ENCODE data around the gene DCC. TPM values are rescaled to one million over a fixed set of nuclear protein-coding genes. Genes with fewer than 3 reads are reported as not detected.

DCC gene
- total RNA-seq, 1 experiment from 2014 or later: not detected

DNA sequence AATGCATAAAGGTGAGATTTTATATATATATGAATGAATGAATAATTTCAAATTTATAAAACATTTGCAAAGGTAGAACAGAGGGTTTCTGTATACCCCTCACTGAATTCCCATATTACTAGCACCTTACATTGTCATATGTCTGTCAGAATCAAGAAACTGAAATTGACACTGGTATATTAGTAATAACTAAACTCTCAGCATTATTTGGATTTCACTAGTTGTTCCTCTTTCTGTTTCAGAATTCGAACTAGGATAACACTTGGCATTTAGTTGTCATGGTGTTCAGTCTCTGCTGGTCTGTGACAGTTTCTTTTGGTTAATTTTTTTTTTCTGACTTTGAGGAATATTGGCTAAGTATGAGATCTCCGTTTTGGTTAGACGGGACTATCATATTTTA lies 275.9 kb downstream of the DCC start:
- H2AFZ ChIP-seq (ENCODE audit: low read length): no peak overlapping the region
- H3K27me3 ChIP-seq (ENCODE audit: low read length): no peaks in the 10 kb centered on the region
- H3K27ac ChIP-seq (ENCODE audit: low read length): no peak overlapping the region
- H3K4me2 ChIP-seq (ENCODE audit: low read depth, low read length, poor library complexity, severe bottlenecking): no peak overlapping the region
- no peaks in the 10 kb centered on the region for H3K79me2 ChIP-seq (ENCODE audit: low read length)
- H3K9me3 ChIP-seq (ENCODE audit: low read length): peaks cover 15% of the 10 kb centered on the region
- H3K4me1 ChIP-seq (ENCODE audit: low read length): no peaks in the 10 kb centered on the region
- no peaks in the 10 kb centered on the region for H3K9me2 ChIP-seq (replicated peaks; ENCODE audit: insufficient read depth, low read length)
- no peaks in the 10 kb centered on the region; the same call in 1 of the 2 replicates for H3K36me3 ChIP-seq (ENCODE audit: insufficient read depth, low read length)
- DNase-seq: no peak
- no peak overlapping the region for H3K9ac ChIP-seq (ENCODE audit: low read length)
- H4K20me1 ChIP-seq (ENCODE audit: insufficient read depth, low read depth, low read length): no peaks in the 10 kb centered on the region
- no peak overlapping the region for H3K4me3 ChIP-seq (ENCODE audit: low read length)

DNA sequence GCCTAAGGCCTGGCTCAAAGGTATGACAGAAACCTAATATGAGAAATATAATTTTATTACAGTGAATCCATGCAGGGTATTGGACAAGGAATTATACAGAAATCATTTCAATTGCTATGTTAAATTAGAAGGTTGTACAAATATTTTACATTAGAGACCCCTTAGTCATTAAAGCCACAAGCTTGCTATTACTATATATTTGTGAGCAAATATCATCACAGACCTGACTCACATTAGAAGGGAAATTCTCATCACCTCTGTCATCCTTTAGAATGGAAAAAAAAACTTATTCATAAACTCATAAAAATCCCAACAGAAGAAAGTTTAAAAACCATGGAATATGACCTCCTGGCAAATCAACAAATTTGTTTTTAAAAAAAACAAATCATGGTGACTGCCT lies 277.9 kb downstream of the DCC start:
- Histone ChIP-seq H2AFZ (ENCODE audit: low read length) (no peak overlapping the region), H4K20me1 (ENCODE audit: insufficient read depth, low read depth, low read length) (no peaks in the 10 kb centered on the region), H3K4me2 (ENCODE audit: low read depth, low read length, poor library complexity, severe bottlenecking) (no peak overlapping the region), H3K79me2 (ENCODE audit: low read length) (no peaks in the 10 kb centered on the region), H3K9ac (ENCODE audit: low read length) (no peak overlapping the region), H3K9me2 (replicated peaks; ENCODE audit: insufficient read depth, low read length) (no peaks in the 10 kb centered on the region), H3K27ac (ENCODE audit: low read length) (no peak overlapping the region), H3K36me3 (ENCODE audit: insufficient read depth, low read length) (no peaks in the 10 kb centered on the region; the same call in 1 of the 2 replicates), H3K4me1 (ENCODE audit: low read length) (no peaks in the 10 kb centered on the region), H3K27me3 (ENCODE audit: low read length) (no peaks in the 10 kb centered on the region), H3K4me3 (ENCODE audit: low read length) (no peak overlapping the region), H3K9me3 (ENCODE audit: low read length) (peaks cover 15% of the 10 kb centered on the region)
- no peak for DNase-seq

DNA sequence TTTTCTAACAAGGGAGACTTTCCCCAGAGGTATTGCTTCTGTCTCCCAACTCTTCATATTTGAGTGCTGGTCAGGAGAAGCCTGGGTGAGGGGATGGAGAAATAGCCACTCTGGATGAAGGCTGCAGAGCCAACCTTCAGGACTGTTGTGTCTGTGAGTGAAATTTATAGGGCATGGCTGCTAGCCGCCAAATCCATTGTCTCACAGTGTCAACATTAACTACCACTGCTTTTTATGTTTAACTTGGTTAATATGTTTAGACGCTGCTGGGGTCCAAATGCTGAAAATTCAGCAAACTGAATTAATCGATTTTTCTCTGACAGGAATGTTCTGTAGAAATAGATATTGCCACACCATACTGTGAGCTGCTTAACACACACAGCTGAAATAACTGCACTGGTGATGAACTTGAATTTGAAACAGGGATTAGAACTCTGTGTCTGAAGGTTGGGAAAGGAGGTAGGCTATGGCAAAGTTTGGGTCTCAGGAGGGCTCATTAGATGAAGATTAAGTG lies 281.0 kb downstream of the DCC start:
- Histone ChIP-seq H3K36me3 (ENCODE audit: insufficient read depth, low read length) (no peaks in the 10 kb centered on the region; the same call in 1 of the 2 replicates), H3K4me1 (ENCODE audit: low read length) (no peaks in the 10 kb centered on the region), H4K20me1 (ENCODE audit: insufficient read depth, low read depth, low read length) (no peaks in the 10 kb centered on the region), H3K79me2 (ENCODE audit: low read length) (no peaks in the 10 kb centered on the region), H3K27me3 (ENCODE audit: low read length) (no peaks in the 10 kb centered on the region), H3K27ac (ENCODE audit: low read length) (no peak overlapping the region), H3K4me2 (ENCODE audit: low read depth, low read length, poor library complexity, severe bottlenecking) (no peak overlapping the region), H3K9me2 (replicated peaks; ENCODE audit: insufficient read depth, low read length) (no peaks in the 10 kb centered on the region), H3K9me3 (ENCODE audit: low read length) (peaks cover 13% of the 10 kb centered on the region), H3K9ac (ENCODE audit: low read length) (no peak overlapping the region), H2AFZ (ENCODE audit: low read length) (no peak overlapping the region), H3K4me3 (ENCODE audit: low read length) (no peak overlapping the region)
- no peak for DNase-seq

- Histone ChIP-seq H3K27me3 (ENCODE audit: low read length) (no peaks in the 10 kb centered on the region), H3K9ac (ENCODE audit: low read length) (no peak overlapping the region), H3K4me3 (ENCODE audit: low read length) (no peak overlapping the region), H3K4me1 (ENCODE audit: low read length) (no peaks in the 10 kb centered on the region), H3K79me2 (ENCODE audit: low read length) (no peaks in the 10 kb centered on the region), H3K9me3 (ENCODE audit: low read length) (peaks cover 23% of the 10 kb centered on the region), H3K4me2 (ENCODE audit: low read depth, low read length, poor library complexity, severe bottlenecking) (no peak overlapping the region), H4K20me1 (ENCODE audit: insufficient read depth, low read depth, low read length) (no peaks in the 10 kb centered on the region), H3K27ac (ENCODE audit: low read length) (no peak overlapping the region), H3K9me2 (replicated peaks; ENCODE audit: insufficient read depth, low read length) (no peaks in the 10 kb centered on the region), H3K36me3 (ENCODE audit: insufficient read depth, low read length) (no peaks in the 10 kb centered on the region; the same call in 1 of the 2 replicates), H2AFZ (ENCODE audit: low read length) (no peak overlapping the region)
- DNase-seq: no peak
Measured at GRCh38 chr18:52624702-52625101, 284.7 kb downstream of the DCC start.

DNA sequence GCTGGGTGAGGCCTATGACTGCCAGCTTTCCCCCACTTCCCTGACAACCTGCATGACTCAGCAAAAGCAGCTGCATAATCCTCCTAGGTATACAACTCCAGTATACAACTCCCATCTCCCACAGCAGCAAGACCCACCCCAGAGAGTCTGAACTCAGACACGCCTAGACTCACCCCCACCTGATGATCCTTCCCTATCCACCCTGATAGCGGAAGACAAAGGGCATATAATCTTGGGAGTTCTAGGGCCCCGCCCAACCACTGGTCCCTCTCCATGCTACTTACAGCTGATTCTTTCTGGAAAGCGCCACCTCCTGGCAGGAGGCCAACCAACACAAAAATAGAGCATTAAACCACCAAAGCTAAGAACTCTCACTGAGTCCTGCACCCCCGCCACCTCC lies 296.5 kb downstream of the DCC start:
- H4K20me1 ChIP-seq (ENCODE audit: insufficient read depth, low read depth, low read length): no peaks in the 10 kb centered on the region
- DNase-seq: peak; percentile 42
- H3K4me1 ChIP-seq (ENCODE audit: low read length): no peaks in the 10 kb centered on the region
- no peaks in the 10 kb centered on the region for H3K9me2 ChIP-seq (replicated peaks; ENCODE audit: insufficient read depth, low read length)
- no peak overlapping the region for H3K4me3 ChIP-seq (ENCODE audit: low read length)
- H3K9ac ChIP-seq (ENCODE audit: low read length): no peak overlapping the region
- no peak overlapping the region for H2AFZ ChIP-seq (ENCODE audit: low read length)
- no peaks in the 10 kb centered on the region for H3K36me3 ChIP-seq (ENCODE audit: insufficient read depth, low read length)
- peaks cover 8% of the 10 kb centered on the region; the same call in 1 of the 2 replicates for H3K9me3 ChIP-seq (ENCODE audit: low read length)
- H3K4me2 ChIP-seq (ENCODE audit: low read depth, low read length, poor library complexity, severe bottlenecking): no peak overlapping the region
- no peak overlapping the region for H3K27ac ChIP-seq (ENCODE audit: low read length)
- no peaks in the 10 kb centered on the region for H3K79me2 ChIP-seq (ENCODE audit: low read length)
- H3K27me3 ChIP-seq (ENCODE audit: low read length): no peaks in the 10 kb centered on the region

- H3K9me2 ChIP-seq (replicated peaks; ENCODE audit: insufficient read depth, low read length): no peaks in the 10 kb centered on the region
- H3K4me2 ChIP-seq (ENCODE audit: low read depth, low read length, poor library complexity, severe bottlenecking): no peak overlapping the region
- no peaks in the 10 kb centered on the region for H3K79me2 ChIP-seq (ENCODE audit: low read length)
- H3K36me3 ChIP-seq (ENCODE audit: insufficient read depth, low read length): no peaks in the 10 kb centered on the region
- no peaks in the 10 kb centered on the region for H4K20me1 ChIP-seq (ENCODE audit: insufficient read depth, low read depth, low read length)
- no peak overlapping the region for H3K9ac ChIP-seq (ENCODE audit: low read length)
- no peak overlapping the region for H3K27ac ChIP-seq (ENCODE audit: low read length)
- no peak for DNase-seq
- peaks cover 14% of the 10 kb centered on the region; the same call in 1 of the 2 replicates for H3K9me3 ChIP-seq (ENCODE audit: low read length)
- no peaks in the 10 kb centered on the region for H3K27me3 ChIP-seq (ENCODE audit: low read length)
- H3K4me3 ChIP-seq (ENCODE audit: low read length): no peak overlapping the region
- H2AFZ ChIP-seq (ENCODE audit: low read length): no peak overlapping the region
- H3K4me1 ChIP-seq (ENCODE audit: low read length): no peaks in the 10 kb centered on the region
Measured at GRCh38 chr18:52648201-52648600, 308.2 kb downstream of the DCC start.

DNA sequence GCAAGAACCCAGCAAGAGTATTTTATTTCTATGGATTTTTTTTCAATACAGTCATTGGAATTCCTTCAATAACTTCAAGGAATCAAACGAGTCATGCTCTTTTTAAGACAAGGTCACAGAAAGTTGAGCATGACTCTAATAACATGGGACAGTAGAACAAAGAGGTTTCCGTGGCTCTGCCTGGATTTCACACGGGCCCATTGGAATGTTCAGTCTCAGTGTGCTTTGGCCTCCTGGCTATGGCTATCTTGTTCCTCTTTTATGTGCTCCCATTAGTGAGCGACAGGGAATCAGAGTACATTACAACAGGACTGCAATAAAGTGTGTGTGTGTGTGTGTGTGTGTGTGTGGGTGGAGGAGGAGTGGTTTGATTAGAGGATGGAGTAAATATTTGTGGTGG lies 312.4 kb downstream of the DCC start:
- H3K27ac ChIP-seq (ENCODE audit: low read length): no peak overlapping the region
- H3K4me1 ChIP-seq (ENCODE audit: low read length): no peaks in the 10 kb centered on the region
- peaks cover 23% of the 10 kb centered on the region for H3K9me3 ChIP-seq (ENCODE audit: low read length)
- no peak overlapping the region for H2AFZ ChIP-seq (ENCODE audit: low read length)
- H3K9ac ChIP-seq (ENCODE audit: low read length): no peak overlapping the region
- no peak for DNase-seq
- H3K4me2 ChIP-seq (ENCODE audit: low read depth, low read length, poor library complexity, severe bottlenecking): no peak overlapping the region
- no peaks in the 10 kb centered on the region for H3K27me3 ChIP-seq (ENCODE audit: low read length)
- H3K36me3 ChIP-seq (ENCODE audit: insufficient read depth, low read length): no peaks in the 10 kb centered on the region
- H4K20me1 ChIP-seq (ENCODE audit: insufficient read depth, low read depth, low read length): no peaks in the 10 kb centered on the region
- no peaks in the 10 kb centered on the region for H3K79me2 ChIP-seq (ENCODE audit: low read length)
- no peak overlapping the region for H3K4me3 ChIP-seq (ENCODE audit: low read length)
- H3K9me2 ChIP-seq (replicated peaks; ENCODE audit: insufficient read depth, low read length): no peaks in the 10 kb centered on the region

- peaks cover 24% of the 10 kb centered on the region for H3K9me3 ChIP-seq (ENCODE audit: low read length)
Measured at GRCh38 chr18:52657043-52657805, 317.2 kb downstream of the DCC start.

More at GRCh38 chr18:52657043-52657805, 317.2 kb downstream of the DCC start:
- no peaks in the 10 kb centered on the region for H3K4me1 ChIP-seq (ENCODE audit: low read length)
- H3K4me3 ChIP-seq (ENCODE audit: low read length): no peak overlapping the region
- no peak overlapping the region for H3K27ac ChIP-seq (ENCODE audit: low read length)
- no peaks in the 10 kb centered on the region for H3K27me3 ChIP-seq (ENCODE audit: low read length)
- H3K79me2 ChIP-seq (ENCODE audit: low read length): no peaks in the 10 kb centered on the region
- no peaks in the 10 kb centered on the region for H3K36me3 ChIP-seq (ENCODE audit: insufficient read depth, low read length)
- no peak overlapping the region for H3K9ac ChIP-seq (ENCODE audit: low read length)
- no peak for DNase-seq
- no peaks in the 10 kb centered on the region for H4K20me1 ChIP-seq (ENCODE audit: insufficient read depth, low read depth, low read length)
- no peaks in the 10 kb centered on the region for H3K9me2 ChIP-seq (replicated peaks; ENCODE audit: insufficient read depth, low read length)
- H2AFZ ChIP-seq (ENCODE audit: low read length): no peak overlapping the region
- H3K4me2 ChIP-seq (ENCODE audit: low read depth, low read length, poor library complexity, severe bottlenecking): no peak overlapping the region
